Activated CD4-positive, alpha-beta T cell treated with anti-CD3 and anti-CD28 coated beads, Interleukin-2, amount 50 U/mL, for 1 hour (primary cell): ENCODE measurements around the gene LIMK2.
A peak's percentile ranks its signal among the peaks of the same experiment; 100 is the strongest.
"Not testable (repeated sequence)": the region's sequence is repeated elsewhere in the genome, so short reads cannot be mapped to it uniquely, and the experiment has no call there.

Experiments used
- DNase-seq: peaks from one replicate; pipeline ENCODE4 v3.0.0-alpha.2; 2020

The LIMK2 gene

DNA sequence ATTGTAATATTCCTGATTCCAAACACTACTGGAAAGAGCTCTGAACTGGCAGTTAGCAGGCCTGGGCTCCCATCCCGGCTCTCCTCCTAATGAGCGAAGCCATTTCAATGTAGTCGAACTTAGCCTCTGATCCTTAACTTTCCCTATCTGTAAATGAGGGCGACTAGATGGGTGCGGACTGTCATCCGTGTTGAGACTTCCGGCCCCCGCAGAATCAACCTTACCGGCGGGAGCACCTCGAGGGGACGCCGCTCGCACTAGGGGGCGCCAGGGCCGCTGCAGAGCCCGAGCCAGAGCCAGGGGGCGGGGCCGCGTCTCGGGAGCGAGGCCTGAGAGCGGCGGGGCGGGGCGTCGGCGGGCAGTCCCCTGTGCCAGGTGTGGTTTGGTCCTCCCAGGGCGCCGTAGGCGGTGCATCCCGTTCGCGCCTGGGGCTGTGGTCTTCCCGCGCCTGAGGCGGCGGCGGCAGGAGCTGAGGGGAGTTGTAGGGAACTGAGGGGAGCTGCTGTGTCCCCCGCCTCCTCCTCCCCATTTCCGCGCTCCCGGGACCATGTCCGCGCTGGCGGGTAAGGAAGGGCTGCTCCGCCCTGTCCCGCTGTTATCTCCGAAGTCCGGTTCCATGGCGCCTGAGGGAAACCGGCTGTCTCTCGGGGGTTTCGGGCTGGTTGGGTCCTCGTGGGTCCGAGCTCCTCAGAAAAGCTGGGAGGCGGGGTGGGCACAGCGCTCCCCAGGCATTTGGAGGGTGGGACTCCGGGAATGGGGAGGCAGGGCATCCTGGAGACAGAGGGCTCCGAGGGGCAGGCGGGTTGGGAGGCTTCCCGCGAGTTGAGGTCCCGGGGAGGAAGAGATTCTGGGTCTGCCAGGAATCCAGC is at the start of gene LIMK2:
Gene LIMK2, plus strand, starts transcription at position 437 of the 869 bp plus-strand sequence. Its CDS starts 111 bp downstream, at position 548.
- peak; percentile 98 for DNase-seq

GRCh38 chr22:31170971-31171370 is 41.1 kb upstream of the LIMK2 start:
- DNase-seq, result no peak

- not testable (repeated sequence) for DNase-seq
Observed at GRCh38 chr22:31171734-31172133, 40.4 kb upstream of the LIMK2 start.

DNA sequence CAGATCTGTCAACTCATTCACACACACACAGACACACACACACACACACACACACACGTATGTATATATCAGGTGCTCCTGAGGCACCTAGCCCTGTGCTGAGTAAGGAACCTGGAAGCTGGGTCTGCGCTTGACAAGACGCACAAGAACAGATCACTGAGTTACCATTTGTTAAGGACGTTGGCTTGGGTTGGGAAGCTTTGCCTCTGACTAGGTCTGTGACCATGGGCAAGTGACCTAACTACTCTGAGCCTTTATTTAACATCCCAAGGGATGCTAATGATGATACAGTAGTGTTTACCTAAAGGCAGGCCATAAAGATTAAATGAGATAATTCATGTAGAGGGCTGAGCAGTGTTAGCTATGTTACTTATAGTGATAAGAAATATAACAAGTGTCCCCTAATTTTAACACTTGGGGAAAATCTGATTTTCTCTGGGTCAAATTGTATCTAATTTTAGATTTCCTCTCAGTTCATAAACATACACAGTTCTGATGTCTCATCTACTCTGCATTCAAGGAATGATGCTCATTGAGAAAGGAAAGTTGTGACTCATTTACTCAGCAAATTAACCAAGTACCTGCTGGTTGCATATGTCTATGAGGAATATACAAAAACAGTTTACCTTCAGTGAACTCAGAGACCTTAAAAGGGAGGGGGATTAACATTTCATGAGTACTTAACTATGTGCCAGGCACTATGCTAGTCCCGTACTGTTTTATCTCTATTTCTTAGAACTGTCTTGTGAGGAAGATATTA is 38.5 kb upstream of the LIMK2 start:
- DNase-seq, result no peak

DNA sequence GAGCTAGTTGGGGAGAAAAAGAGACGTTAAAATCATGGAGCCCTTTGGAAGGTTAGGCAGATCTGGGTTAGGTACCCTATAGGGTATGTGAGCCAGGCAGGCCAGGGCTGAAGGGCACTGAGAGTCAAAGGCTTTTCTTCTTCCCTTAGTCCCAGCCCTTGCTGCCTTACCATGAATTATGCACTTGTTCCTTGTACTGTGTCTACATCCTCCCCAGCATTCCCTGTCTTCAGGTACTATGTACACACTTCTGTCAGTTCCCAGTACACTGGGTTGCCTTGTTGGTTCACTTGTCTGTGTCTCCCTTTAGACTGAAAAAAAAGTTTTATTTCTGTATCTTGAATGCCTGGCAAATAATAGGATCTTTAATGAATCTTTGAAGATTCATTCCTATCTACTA is 35.2 kb upstream of the LIMK2 start:
- no peak for DNase-seq

DNA sequence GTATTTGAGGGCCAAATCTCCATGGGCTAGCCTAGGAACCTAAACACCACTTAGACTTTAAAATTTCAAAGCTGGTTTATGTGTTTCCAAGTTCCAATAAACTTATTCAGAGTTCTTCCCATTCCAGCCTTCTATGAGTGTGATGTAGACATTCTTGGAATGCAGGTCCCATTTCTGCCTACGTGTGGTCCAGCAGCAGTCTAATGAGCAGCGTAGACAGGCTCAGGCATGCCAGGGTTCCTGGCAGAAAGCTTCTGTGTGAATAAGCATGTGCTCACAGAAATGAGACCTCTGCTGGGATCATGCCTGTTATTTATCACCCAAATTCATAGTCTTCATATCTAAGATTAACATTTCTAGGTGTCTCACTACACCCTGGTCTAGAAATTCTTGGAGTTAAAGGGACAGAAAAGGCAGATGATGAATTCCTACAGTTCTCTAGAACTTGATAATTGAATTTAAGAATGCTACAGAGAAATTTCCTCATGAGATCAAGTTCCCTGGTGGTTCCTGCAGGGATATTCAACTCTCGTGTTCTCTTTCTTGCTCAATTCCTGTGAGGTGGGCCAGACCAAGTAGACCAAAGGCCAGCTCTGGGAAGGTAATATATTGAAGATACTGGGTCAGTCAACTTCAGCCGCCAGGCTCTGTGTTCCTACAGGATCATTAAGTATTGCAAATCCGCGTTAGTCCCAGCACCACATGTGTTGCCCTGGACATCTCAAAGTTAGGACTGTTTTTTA is 34.5 kb upstream of the LIMK2 start:
- no peak for DNase-seq

- no peak for DNase-seq
Observed at GRCh38 chr22:31178859-31179258, 33.2 kb upstream of the LIMK2 start.

GRCh38 chr22:31179345-31179744 is 32.8 kb upstream of the LIMK2 start:
- no peak for DNase-seq

- DNase-seq, result no peak
Observed at GRCh38 chr22:31184015-31184414, 28.1 kb upstream of the LIMK2 start.

GRCh38 chr22:31185056-31185455 is 27.0 kb upstream of the LIMK2 start:
- DNase-seq, result no peak

DNA sequence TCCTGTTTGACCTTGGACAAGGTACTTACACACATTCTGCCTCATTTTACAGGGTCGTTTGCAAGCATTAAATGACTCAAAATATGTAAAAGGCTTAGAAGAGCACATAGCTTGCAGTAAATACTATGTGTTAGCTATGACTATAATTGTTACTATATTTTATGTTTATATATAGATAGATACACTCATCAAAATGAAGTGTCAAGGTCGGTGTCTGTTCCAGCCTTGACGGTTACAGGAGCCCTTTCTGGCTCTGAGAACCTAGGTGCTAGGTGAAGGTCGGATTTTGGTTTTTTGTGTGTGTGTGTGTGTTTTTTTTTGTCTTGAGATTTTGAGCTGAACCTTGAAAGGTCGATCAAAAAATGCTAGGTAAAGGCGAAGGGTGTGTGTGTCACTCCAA is 24.5 kb upstream of the LIMK2 start:
- DNase-seq, result no peak

DNA sequence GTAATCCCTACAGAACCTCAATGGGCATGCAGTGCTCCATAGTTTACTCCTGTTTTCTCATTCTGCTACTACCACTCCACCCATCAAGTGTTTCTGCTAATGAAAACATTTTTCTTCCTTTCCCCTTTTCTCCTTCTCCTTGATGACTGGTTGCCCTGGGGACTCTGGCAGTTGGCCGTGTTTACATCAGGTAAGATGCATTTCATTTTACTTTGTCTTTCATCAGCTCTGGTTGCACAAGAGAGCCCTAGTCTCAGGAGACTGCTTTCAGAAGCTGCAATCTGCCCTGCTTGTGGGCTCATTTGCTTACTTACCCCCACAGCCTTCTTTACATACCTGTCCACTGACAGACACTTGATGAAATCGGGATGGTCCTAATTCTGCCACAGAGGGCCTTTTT is 19.6 kb upstream of the LIMK2 start:
- DNase-seq, result no peak

- DNase-seq, result no peak
Observed at GRCh38 chr22:31193092-31193491, 19.0 kb upstream of the LIMK2 start.

GRCh38 chr22:31194681-31195080 is 17.4 kb upstream of the LIMK2 start:
- DNase-seq, result not testable (repeated sequence)

DNA sequence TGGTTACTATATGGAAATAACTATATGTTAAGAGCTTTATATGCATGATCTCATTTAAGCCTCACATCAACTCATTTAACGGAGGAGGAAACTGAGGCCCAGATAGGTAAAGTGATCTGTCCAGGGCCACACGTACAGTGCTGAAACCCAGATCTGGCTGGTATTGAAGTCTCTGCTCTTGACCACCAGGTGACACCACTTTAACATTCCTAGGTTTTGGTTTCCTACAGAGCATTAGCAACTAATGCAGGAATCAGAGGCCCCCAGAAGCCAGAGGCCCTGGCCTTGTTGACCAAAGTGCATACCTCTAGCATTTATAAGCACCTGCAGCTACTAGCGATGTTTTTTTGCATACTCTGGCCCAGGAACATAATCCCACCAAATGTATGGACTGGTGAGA is 12.9 kb upstream of the LIMK2 start:
- DNase-seq, result no peak

- not testable (repeated sequence) for DNase-seq
Observed at GRCh38 chr22:31204352-31204984, 7.6 kb upstream of the LIMK2 start.

GRCh38 chr22:31205059-31205458 is 7.0 kb upstream of the LIMK2 start:
- not testable (repeated sequence) for DNase-seq

GRCh38 chr22:31206460-31206859 is 5.6 kb upstream of the LIMK2 start:
- not testable (repeated sequence) for DNase-seq

GRCh38 chr22:31206896-31207687 is 5.0 kb upstream of the LIMK2 start:
- no peak for DNase-seq

- peak; percentile 16 for DNase-seq
Observed at GRCh38 chr22:31210556-31211421, 1.3 kb upstream of the LIMK2 start.

DNA sequence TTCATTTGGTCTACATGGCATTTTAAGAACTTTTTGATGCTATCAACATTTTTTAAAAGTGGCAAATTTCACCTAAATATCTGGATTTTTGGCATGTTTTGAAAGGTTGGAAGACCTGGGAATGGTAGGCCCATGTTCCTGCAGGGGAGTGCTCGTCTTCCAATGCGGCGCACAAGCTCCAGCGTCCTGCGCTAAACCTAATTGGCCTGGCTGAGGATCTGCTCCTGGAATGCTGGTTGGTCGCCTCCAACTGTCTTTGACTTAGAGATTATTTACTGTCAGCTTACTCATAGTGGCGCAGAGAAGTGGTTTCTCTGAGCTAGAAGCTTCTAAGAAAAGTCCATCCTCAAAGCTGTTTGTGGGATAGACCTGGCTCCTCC is 626 bp upstream of the LIMK2 start:
- DNase-seq, result no peak
